Glutamatergic neuron (in vitro differentiated cells): ENCODE measurements around the gene SLX4IP. TPM values are rescaled to one million over a fixed set of nuclear protein-coding genes. Genes with fewer than 3 reads are reported as not detected.
"Not testable (repeated sequence)": the region's sequence is repeated elsewhere in the genome, so short reads cannot be mapped to it uniquely, and the experiment has no call there.

Experiments
- DNase-seq: peaks from one replicate; pipeline ENCODE4 v3.0.0; 2022
- H3K27ac Mint-ChIP-seq: one replicate; pipeline ENCODE4 v1.8.0; 2020; ENCODE audit warnings: mild to moderate bottlenecking, mixed read lengths, inconsistent platforms; ENCODE audit not compliant: unreplicated experiment
- H3K27me3 Mint-ChIP-seq: one replicate; pipeline ENCODE4 v1.8.0; 2020; ENCODE audit warnings: mild to moderate bottlenecking, moderate library complexity, mixed read lengths, inconsistent platforms; ENCODE audit not compliant: unreplicated experiment
- H3K36me3 Mint-ChIP-seq: one replicate; pipeline ENCODE4 v1.8.0; 2020; ENCODE audit warnings: mild to moderate bottlenecking, mixed read lengths, inconsistent platforms; ENCODE audit not compliant: unreplicated experiment
- H3K4me1 Mint-ChIP-seq: one replicate; pipeline ENCODE4 v1.8.0; 2020; ENCODE audit warnings: mild to moderate bottlenecking, low read depth, mixed read lengths, inconsistent platforms; ENCODE audit not compliant: unreplicated experiment
- H3K4me3 Mint-ChIP-seq: one replicate; pipeline ENCODE4 v1.8.0; 2020; ENCODE audit warnings: mild to moderate bottlenecking, mixed read lengths, inconsistent platforms; ENCODE audit not compliant: unreplicated experiment
- H3K9me3 Mint-ChIP-seq: one replicate; pipeline ENCODE4 v1.8.0; 2020; ENCODE audit warnings: mild to moderate bottlenecking, moderate library complexity, mixed read lengths, inconsistent platforms; ENCODE audit not compliant: unreplicated experiment
- total RNA-seq: library from RNA; stranded (reverse); fragmentation: NEBNext Ultra II Directional; extraction: Animal tissue kit (Norgen Biotek cat#: 25700); gene quantifications from one replicate; pipeline ENCODE4 v1.2.1, GENCODE V29; 2021; ENCODE audit not compliant: unreplicated experiment
- TF ChIP-seq, protein P1 (sequence below): fragments of 200-600 bp; sonication (generic); IDR thresholded peaks from one replicate; pipeline ENCODE4 v1.5.0; 2021; ENCODE audit not compliant: partially characterized antibody, unreplicated experiment

Gene SLX4IP
- total RNA-seq, 1 donor from 2014 or later, result 7.9 TPM

DNA sequence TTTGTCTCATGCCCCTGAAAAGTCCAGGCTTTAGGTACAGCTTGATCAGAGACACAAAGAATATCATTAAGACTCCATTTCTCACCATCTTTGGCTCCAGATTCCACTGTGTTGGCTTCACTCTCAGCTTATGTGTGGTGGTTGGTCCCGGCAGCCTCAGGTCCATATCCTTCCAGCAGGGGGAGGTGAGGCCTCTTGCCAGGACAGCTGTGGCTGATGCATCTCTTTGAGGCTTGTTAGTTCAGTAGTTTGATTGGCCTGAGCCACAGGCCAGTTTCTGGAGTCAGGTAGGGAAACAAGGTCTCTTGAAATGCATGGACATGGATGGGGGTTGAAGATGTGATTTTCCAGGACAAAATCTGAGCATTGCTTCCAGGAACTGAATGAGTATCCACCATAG, 176.3 kb downstream of the SLX4IP start:
- no peaks in the 10 kb centered on the region for H3K36me3 Mint-ChIP-seq
- H3K4me1 Mint-ChIP-seq, result peaks cover 9% of the 10 kb centered on the region
- no peaks in the 10 kb centered on the region for H3K9me3 Mint-ChIP-seq
- DNase-seq, result peak; percentile 50
- H3K4me3 Mint-ChIP-seq, result no peak overlapping the region
- TF ChIP-seq, protein P1, sequence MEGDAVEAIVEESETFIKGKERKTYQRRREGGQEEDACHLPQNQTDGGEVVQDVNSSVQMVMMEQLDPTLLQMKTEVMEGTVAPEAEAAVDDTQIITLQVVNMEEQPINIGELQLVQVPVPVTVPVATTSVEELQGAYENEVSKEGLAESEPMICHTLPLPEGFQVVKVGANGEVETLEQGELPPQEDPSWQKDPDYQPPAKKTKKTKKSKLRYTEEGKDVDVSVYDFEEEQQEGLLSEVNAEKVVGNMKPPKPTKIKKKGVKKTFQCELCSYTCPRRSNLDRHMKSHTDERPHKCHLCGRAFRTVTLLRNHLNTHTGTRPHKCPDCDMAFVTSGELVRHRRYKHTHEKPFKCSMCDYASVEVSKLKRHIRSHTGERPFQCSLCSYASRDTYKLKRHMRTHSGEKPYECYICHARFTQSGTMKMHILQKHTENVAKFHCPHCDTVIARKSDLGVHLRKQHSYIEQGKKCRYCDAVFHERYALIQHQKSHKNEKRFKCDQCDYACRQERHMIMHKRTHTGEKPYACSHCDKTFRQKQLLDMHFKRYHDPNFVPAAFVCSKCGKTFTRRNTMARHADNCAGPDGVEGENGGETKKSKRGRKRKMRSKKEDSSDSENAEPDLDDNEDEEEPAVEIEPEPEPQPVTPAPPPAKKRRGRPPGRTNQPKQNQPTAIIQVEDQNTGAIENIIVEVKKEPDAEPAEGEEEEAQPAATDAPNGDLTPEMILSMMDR, result peak; percentile 46
- no peak overlapping the region for H3K27ac Mint-ChIP-seq
- H3K27me3 Mint-ChIP-seq, result peaks cover 1% of the 10 kb centered on the region

DNA sequence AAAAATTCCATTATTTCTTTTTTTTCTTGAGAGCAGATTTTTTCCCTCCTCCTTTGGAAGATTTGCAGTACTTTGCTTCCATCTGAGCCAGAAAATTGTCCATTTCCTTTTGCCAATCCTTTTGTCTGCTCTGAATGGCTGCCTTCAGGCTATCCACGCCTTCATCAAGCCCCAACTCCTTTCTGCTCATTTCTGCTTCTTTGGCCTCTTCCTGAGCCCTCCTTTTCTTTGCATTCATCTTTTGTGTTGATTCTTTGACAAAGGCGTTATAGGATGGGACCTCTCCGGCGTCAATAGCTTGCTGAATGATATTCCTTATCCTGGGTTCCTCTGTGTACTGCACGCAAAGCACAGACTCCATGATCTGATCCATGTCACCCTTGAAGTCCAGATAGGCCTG, 178.3 kb downstream of the SLX4IP start:
- H3K4me3 Mint-ChIP-seq, H3K36me3 Mint-ChIP-seq, H3K4me1 Mint-ChIP-seq, DNase-seq, H3K9me3 Mint-ChIP-seq, H3K27ac Mint-ChIP-seq, H3K27me3 Mint-ChIP-seq: not testable (repeated sequence)

DNA sequence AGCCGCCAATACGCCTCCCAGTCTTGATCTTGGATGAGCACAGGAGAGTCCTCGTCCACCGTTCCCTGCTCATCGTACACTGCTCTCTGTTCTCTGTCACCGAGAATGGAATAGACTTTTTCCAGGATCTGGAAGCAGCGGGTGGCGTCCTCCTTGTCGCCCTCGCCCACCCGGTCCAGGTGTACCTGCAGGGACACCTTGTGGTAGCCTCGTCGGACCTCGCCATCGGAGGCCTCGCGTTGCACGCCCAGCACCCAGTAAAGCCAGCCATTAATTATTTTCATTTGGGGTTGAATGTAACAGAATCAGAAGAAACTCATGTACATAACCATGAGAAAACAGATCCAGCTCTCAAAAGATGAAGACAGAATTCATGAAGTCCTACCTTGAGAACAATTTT, 178.8 kb downstream of the SLX4IP start:
- no peak overlapping the region for H3K27ac Mint-ChIP-seq
- no peaks in the 10 kb centered on the region for H3K27me3 Mint-ChIP-seq
- no peaks in the 10 kb centered on the region for H3K9me3 Mint-ChIP-seq
- H3K4me1 Mint-ChIP-seq, result no peaks in the 10 kb centered on the region
- no peak overlapping the region for H3K4me3 Mint-ChIP-seq
- H3K36me3 Mint-ChIP-seq, result no peaks in the 10 kb centered on the region
- TF ChIP-seq, protein P1, result no peak
- no peak for DNase-seq

DNA sequence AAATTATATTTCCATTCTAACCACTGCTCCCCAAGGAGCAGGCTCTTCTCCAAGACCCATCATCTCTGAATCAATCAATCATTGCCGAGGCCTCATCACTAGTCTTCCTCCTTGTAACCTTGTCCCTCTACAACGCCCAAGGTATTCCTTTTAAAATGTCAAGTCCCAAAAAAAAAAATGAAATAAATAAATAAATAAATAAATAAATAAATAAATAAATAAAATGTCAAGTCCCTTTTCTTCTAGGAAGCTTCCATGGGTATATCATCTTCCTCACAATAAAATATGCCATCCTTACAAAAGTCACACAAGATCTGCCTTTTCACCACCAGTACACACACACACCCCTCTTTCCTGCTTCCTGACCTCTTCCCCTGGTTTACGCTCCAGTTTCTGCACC, 181.1 kb downstream of the SLX4IP start:
- H3K4me1 Mint-ChIP-seq, result peaks cover 9% of the 10 kb centered on the region
- H3K36me3 Mint-ChIP-seq, result no peaks in the 10 kb centered on the region
- H3K27ac Mint-ChIP-seq, result no peak overlapping the region
- H3K9me3 Mint-ChIP-seq, result no peaks in the 10 kb centered on the region
- TF ChIP-seq, protein P1, result no peak
- H3K27me3 Mint-ChIP-seq, result no peaks in the 10 kb centered on the region
- H3K4me3 Mint-ChIP-seq, result no peak overlapping the region
- DNase-seq, result no peak

DNA sequence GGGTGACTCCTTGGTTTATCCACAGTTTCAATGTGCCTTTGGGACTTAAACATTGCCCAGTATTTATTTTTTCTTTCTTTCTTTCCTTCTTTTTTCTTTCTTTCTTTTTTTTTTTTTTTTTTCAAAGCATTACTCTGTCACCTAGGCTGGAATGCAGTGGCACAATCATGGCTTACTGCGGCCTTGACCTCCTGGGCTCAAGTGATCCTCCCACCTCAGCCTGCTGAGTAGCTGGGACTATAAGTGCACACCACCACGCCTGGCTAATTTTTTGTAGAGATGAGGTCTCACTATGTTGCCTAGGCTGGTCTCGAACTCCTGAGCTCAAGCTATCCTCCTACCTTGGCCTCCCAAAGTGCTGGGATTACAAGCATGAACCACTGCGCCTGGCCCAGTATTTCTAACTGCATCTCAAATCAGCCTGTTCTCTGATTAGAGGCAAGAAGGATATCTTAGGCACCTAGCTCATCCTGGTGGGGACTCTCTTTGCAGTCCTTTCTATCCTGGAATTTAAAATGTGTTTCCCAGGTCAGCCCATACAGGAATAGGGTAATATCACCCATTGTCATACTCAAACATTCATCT, 182.5 kb downstream of the SLX4IP start:
- H3K4me3 Mint-ChIP-seq, H3K4me1 Mint-ChIP-seq, H3K27me3 Mint-ChIP-seq, H3K36me3 Mint-ChIP-seq, H3K27ac Mint-ChIP-seq, DNase-seq, H3K9me3 Mint-ChIP-seq: not testable (repeated sequence)

DNA sequence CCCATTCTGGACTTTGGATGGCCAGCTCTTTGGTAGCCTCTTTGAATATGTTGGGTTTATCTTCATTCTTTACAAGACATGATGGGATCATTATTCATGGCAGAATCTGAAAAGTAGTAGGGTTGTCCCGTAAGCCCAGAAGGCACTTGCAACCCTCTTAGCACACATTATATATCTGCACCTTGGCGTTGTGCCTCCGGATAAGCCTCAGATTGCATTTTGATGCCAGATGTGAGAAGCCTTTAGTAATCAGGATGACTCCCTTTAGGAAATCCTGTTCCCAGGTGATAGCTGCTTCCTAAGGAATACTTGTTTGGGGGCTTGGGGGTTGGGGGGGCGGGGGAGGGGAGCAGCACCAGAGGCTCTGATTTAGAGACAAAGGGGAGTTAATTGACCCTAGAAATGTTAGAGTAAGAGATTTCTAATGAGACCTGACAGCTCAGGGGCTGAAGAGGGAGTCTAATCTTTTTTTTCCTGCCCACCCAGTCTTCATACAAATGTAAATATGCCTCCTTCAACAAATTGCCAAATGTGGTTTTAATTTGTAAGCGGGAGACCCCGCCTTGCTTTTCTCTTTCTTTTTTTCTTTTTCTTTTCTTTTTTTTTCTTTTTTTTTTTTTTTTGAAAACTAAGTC, 183.6 kb downstream of the SLX4IP start:
- Mint-ChIP-seq H3K27ac (no peak overlapping the region), H3K4me1 (peaks cover 9% of the 10 kb centered on the region), H3K9me3 (no peaks in the 10 kb centered on the region), H3K27me3 (no peaks in the 10 kb centered on the region), H3K4me3 (no peak overlapping the region), H3K36me3 (no peaks in the 10 kb centered on the region)
- TF ChIP-seq, protein P1, result no peak
- no peak for DNase-seq
